HL-60/S4 treated with retinoic acid at 250 ng/mL for 4 days and 3 days (cell line): ENCODE results near the gene TAPT1.

Source experiments
- in situ Hi-C: fragments of 300-500 bp; cut with MboI; formaldehyde crosslinking; loops from 2 replicates; pipeline ENCODE4 v1.7.0; 2022; ENCODE audit warnings: low sequenced_read_pairs

Gene TAPT1

GRCh38 chr4:16111533-16111932 is 114.7 kb downstream of the TAPT1 start:
- in situ Hi-C loops: no loop called here

DNA sequence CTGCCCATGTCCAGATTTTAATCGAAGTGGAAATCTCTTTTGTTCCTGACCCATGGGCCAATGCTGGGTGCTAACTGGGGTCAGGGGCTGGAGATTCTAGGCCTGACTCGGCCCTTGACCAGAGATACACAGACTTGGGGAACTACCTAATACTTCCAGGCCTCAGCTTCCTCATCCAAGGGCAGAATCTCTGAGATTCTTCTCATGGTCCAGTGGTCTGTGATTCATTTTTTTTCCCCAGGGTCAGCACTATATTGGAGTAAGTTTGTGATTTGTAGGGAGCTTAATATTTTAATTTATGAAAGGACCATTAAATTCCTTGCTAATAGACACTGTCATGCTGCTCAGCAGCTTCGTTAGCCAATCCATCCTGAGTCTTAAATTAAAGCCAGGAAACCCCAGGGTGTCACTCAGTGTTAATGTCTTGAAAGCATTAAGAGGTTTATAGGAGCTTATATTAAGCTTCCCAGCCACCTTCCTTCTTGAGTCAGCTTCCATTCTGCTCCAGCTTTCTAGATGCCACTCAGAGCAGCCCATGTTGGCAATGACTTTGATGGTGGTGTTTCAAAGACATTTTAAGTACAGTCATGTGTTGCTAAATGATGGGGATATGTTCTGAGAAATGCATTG is 115.5 kb downstream of the TAPT1 start:
- in situ Hi-C loops: no loop called here
